Measurements from ENCODE around the gene ATG2A. TPM values are rescaled to one million over a fixed set of nuclear protein-coding genes. Genes with fewer than 3 reads are reported as not detected.

ATG2A gene
- total and polyA plus RNA-seq, 10 of the 15 experiments (the other 5 are each of a cell fraction or from before 2014, with no cell fraction given): 0.08 to 19.0 (median 4.6) TPM

DNA sequence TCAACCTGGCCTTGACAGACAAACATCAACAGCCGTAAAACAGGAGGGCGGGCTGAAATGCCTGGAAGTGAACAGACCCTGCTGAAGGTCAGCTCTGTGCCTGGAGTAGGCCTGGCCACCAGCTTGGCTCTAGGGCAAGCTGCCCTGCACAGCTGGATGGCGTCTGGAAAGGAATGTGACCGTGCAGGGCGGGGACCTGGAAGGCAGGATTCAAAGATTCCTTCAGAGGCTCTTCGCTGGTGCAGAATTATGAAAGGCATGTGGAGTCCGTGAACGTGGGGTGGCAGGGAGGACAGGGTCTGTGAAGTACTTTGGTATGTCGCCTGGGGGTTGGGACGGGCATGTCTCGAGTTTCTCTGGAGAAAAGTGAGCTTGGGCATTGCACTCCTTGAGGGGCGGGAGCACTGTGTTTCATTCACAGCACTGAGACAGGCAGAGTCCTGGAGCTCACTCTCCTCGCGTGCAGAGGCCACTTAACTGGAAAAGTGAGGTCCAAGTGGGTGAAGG is 40.1 kb downstream of the ATG2A start:
- 2% methylated on average over 14 of the region's 14 CpGs for WGBS (ENCODE audit: insufficient coverage, insufficient replicate concordance, low lambda C conversion rate, missing lambda C conversion rate)

More for the DNA sequence above, 40.1 kb downstream of the ATG2A start:
- ChIA-PET POLR2A (interaction anchor here (0.6 to 19.9 kb wide), 3 partner anchors 11 to 1180 kb away, joined by 6 to 620 read pairs (median 19); no protein-coding TSS in a partner anchor), SMC1A (ENCODE audit: uncharacterized antibody, unreplicated experiment) (interaction anchor here (11.5 kb wide), 2 partner anchors 15 to 26 kb away, joined by 226 to 227 read pairs; no protein-coding TSS in a partner anchor), CTCF (interaction anchor here (1.2 to 30.0 kb wide), 7 partner anchors 11 to 234 kb away, joined by 3 to 1208 read pairs (median 3); partner anchors contain the start of gene CDC42BPG), RAD21 (ENCODE audit: unreplicated experiment) (interaction anchor here (0.7 to 12.5 kb wide), 4 partner anchors 11 to 137 kb away, joined by 3 to 253 read pairs (median 112); partner anchors contain the start of gene ARL2)
- in situ Hi-C loops (cut with MboI) (no loop called here), intact Hi-C loops (cut with micrococcal nuclease; ENCODE audit: unreplicated experiment) (loop anchor here (2.0 to 10.0 kb wide), 3 partner anchors 18 to 838 kb away; partner anchors contain the start of genes KAT5 and MAP3K11)
- Histone ChIP-seq H3K4me1 (ENCODE audit: control insufficient read depth, insufficient read depth, low read length) (peaks cover 45% of the 10 kb centered on the region), H3K9me3 (replicated peaks; ENCODE audit: control insufficient read depth, insufficient read depth, low read length) (no peaks in the 10 kb centered on the region), H3K27ac (ENCODE audit: control insufficient read depth, insufficient read depth) (peak overlapping the region; percentile 84), H3K27me3 (replicated peaks in 1 of 2; ENCODE audit: control insufficient read depth in 2 of 2, insufficient read depth in 2 of 2, low read length in 1 of 2) (no peaks in the 10 kb centered on the region), H3K4me3 (peak overlapping the region; percentile 89), H3K79me2 (ENCODE audit: control insufficient read depth, insufficient read depth, low read length) (peaks cover 71% of the 10 kb centered on the region), H3K4me2 (ENCODE audit: control insufficient read depth, insufficient read depth) (peak overlapping the region; percentile 92), H3K36me3 (ENCODE audit: control insufficient read depth in 2 of 2, insufficient read depth in 2 of 2, low read length in 1 of 2) (peaks cover 0 to 12% of the 10 kb centered on the region in 2 experiments; a peak in 3 of 4 replicates), H4K20me1 (ENCODE audit: control insufficient read depth, insufficient read depth) (peaks cover 3% of the 10 kb centered on the region; the same call in 1 of the 2 replicates), H3K9ac (ENCODE audit: control insufficient read depth, insufficient read depth, low read length) (peak overlapping the region; percentile 88), H2AFZ (ENCODE audit: control insufficient read depth, low read depth, low read length) (no peak overlapping the region)
- FAIRE-seq (no peak), DNase-seq (ENCODE audit: low read depth, low spot score) (no peak), ATAC-seq (no peak)
- BruUV-seq (replicated peaks): TSS peak; percentile 56
- TF ChIP-seq MYB (IDR thresholded peaks at IDR 0.05; ENCODE audit: borderline replicate concordance, low read depth, low read length) (no peak), RBBP5 (conservative IDR thresholded peaks at IDR 0.05) (no peak), SMAD5 (IDR thresholded peaks at IDR 0.05; ENCODE audit: low read depth) (no peak), POLR2A (IDR thresholded peaks at IDR 0.05; ENCODE audit: low read depth, low read length) (peak; percentile 54), HCFC1 (IDR thresholded peaks at IDR 0.05; ENCODE audit: low read length) (no peak), BMI1 (IDR thresholded peaks at IDR 0.05; ENCODE audit: borderline replicate concordance) (no peak), ETV6 (conservative IDR thresholded peaks at IDR 0.05 in 1 of 2, IDR thresholded peaks at IDR 0.05 in 1 of 2; ENCODE audit: borderline replicate concordance in 1 of 2, low read depth in 1 of 2) (no peak), POLR2AphosphoS5 (IDR thresholded peaks at IDR 0.05; ENCODE audit: low read length) (0 out of 2 replicates have a peak, but pooled peaks have one; percentile 18), SIN3A (IDR thresholded peaks at IDR 0.05; ENCODE audit: low read depth, low read length) (0 out of 2 replicates have a peak, but pooled peaks have one; percentile 6), NR2F1 (conservative IDR thresholded peaks at IDR 0.05) (no peak), KLF5 (IDR thresholded peaks at IDR 0.05; ENCODE audit: partially characterized antibody) (no peak), YY1 (IDR thresholded peaks at IDR 0.05; ENCODE audit: low read depth, low read length) (no peak), GABPA (IDR thresholded peaks at IDR 0.05; ENCODE audit: low read depth) (no peak), ZBTB4 (CRISPR knock-in tag; IDR thresholded peaks at IDR 0.05) (no peak), TCF12 (IDR thresholded peaks at IDR 0.05; ENCODE audit: low read depth, low read length) (no peak), EED (IDR thresholded peaks at IDR 0.05; ENCODE audit: low read depth) (no peak)
- TF ChIP-seq, protein P1, sequence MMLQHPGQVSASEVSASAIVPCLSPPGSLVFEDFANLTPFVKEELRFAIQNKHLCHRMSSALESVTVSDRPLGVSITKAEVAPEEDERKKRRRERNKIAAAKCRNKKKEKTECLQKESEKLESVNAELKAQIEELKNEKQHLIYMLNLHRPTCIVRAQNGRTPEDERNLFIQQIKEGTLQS (IDR thresholded peaks at IDR 0.05; ENCODE audit: borderline replicate concordance, extremely low read depth, low read depth, low read length): no peak
